Kidney (tissue), 14 donors: ENCODE measurements around the gene COMMD7. TPM values are rescaled to one million over a fixed set of nuclear protein-coding genes. Genes with fewer than 3 reads are reported as not detected.
A peak's percentile ranks its signal among the peaks of the same experiment; 100 is the strongest.

Experiments used
- DNase-seq, 5 donors: peaks; one replicate each; pipeline ENCODE4 v3.0.0-alpha.2; 2013 to 2020
- FAIRE-seq: peaks from 2 replicates; lab custom pipeline; 2012; peaks lifted over from hg19 to GRCh38; lab: Jason Lieb, UNC
- H3K27ac ChIP-seq, 2 donors: one replicate each; pipeline ENCODE4 v1.7.0; 2013; ENCODE audit warnings: low read depth in 2 of 2, low read length in 2 of 2, inconsistent platforms in 1 of 2
- H3K27me3 ChIP-seq: one replicate; pipeline ENCODE4 v1.7.1; 2013; ENCODE audit warnings: low read length, inconsistent platforms; ENCODE audit not compliant: control insufficient read depth, insufficient read depth
- H3K36me3 ChIP-seq, 3 donors: one replicate each; pipeline versions ENCODE4 v1.7.0 to v1.7.1; 2013; ENCODE audit warnings: low read length in 3 of 3, control low read depth in 1 of 3, inconsistent platforms in 1 of 3; ENCODE audit not compliant: insufficient read depth in 3 of 3, control insufficient read depth in 2 of 3
- H3K4me1 ChIP-seq, 3 donors: one replicate each; pipeline versions ENCODE4 v1.7.0 to v1.7.1; 2013; ENCODE audit warnings: low read length in 3 of 3, inconsistent platforms in 1 of 3, low read depth in 1 of 3; ENCODE audit not compliant: control insufficient read depth in 2 of 3, insufficient read depth in 2 of 3
- H3K4me3 ChIP-seq, 3 donors: one replicate each; pipeline versions ENCODE4 v1.7.0 to v1.8.1; 2013; ENCODE audit warnings: low read length in 3 of 3, control low read depth in 1 of 3, inconsistent platforms in 1 of 3
- H3K9ac ChIP-seq, 3 donors: one replicate each; pipeline versions ENCODE4 v1.7.0 to v1.7.1; 2013; ENCODE audit warnings: low read length in 3 of 3, control low read depth in 1 of 3, inconsistent platforms in 1 of 3
- H3K9me3 ChIP-seq, 3 donors: one replicate each; pipeline versions ENCODE4 v1.7.0 to v1.7.1; 2013; ENCODE audit warnings: low read length in 3 of 3, control low read depth in 1 of 3, inconsistent platforms in 1 of 3; ENCODE audit not compliant: control insufficient read depth in 2 of 3, insufficient read depth in 1 of 3
- intact Hi-C: fragments of 100-400 bp; cut with DNase I; formaldehyde crosslinking; loops from one replicate; pipeline ENCODE4 v1.11.1; 2022
- polyA plus RNA-seq: library from polyadenylated mRNA; stranded (reverse); fragments of 350-450 nt; fragmentation: Illumina TruSeq; extraction: RNeasy Lipid Tissue Mini Kit (QIAGEN cat#74804); gene quantifications from one replicate; pipeline ENCODE4 v1.2.3, GENCODE V29; 2014; ENCODE audit warnings: low read depth, low replicate concordance; ENCODE audit not compliant: insufficient read depth
- total RNA-seq: library from RNA; stranded (reverse); fragmentation: NEBNext Ultra II Directional; extraction: Animal tissue kit (Norgen Biotek cat#: 25700); gene quantifications from one replicate; pipeline ENCODE4 v1.2.1, GENCODE V29; 2021
- TF ChIP-seq, protein P1 (sequence below): IDR thresholded peaks from 3 replicates; pipeline ENCODE4 v1.5.1; 2012; ENCODE audit warnings: mild to moderate bottlenecking, moderate library complexity, borderline replicate concordance; ENCODE audit not compliant: insufficient read depth; ENCODE audit errors: extremely low read depth
- donor health status: control.
- donor health status: control.
- donor health status: control.
- donor health status: control.
- donor health status: control.
- donor health status: DM: yes; HTN: yes; CAD: no.
- donor health status: Normal renal cell carcinoma (clear cell type).

The COMMD7 gene
- total and polyA plus RNA-seq, 2 donors from 2014 or later: 45.8 to 99.2 TPM

DNA sequence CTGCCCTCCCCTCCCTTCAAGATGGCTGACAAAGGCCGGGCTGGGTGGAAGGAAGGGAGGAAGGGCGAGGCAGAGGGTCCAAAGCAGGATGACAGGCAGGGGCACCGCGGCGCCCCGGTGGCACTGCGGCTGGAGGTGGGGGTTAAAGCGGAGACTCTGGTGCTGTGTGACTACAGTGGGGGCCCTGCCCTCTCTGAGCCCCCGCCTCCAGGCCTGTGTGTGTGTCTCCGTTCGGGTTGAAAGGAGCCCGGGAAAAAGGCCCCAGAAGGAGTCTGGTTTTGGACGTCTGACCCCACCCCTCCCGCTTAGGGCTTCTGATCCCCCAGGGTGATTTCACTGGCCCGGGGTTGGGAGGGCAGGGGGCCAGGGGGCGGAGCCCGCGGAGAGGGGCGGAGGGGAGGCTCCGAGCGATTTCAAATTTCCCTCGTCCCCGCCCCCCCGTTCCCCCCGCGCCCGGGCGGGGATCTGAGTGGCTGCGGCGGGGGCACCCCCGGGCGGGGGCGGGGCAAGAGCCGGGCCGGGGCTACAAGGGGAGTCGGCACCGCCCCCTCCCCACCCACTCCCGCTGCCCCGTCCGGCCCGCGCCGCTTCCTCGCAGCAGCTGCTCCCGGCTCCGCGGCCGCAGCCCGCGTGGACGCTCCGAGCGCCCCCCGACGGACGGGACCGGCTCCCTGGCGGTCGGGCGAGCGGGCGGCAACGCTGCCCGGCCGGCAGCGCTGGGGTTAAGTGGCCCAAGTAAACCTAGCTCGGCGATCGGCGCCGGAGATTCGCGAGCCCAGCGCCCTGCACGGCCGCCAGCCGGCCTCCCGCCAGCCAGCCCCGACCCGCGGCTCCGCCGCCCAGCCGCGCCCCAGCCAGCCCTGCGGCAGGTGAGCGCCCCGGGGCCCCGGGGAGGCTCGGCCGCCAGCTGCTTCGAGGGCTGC, 18.8 kb upstream of the COMMD7 start, which contains the start of gene DNMT3B:
Gene DNMT3B (plus strand): TSS at position 555 of the 923 bp plus-strand sequence. CDS start 17,939 bp downstream, outside the sequence.
- FAIRE-seq: no peak
- Histone ChIP-seq H3K4me1 (peaks cover 0 to 11% (median 4%) of the 10 kb centered on the region in 3 donors), H3K27me3 (no peaks in the 10 kb centered on the region), H3K9ac (peak within 1 kb of the TSS; percentile 3 to 81 (median 35)), H3K36me3 (no peaks in the 10 kb centered on the region), H3K27ac (no peak within 1 kb of the TSS), H3K4me3 (peak within 1 kb of the TSS; percentile 46 to 88 (median 57)), H3K9me3 (no peaks in the 10 kb centered on the region)
- TF ChIP-seq, protein P1, sequence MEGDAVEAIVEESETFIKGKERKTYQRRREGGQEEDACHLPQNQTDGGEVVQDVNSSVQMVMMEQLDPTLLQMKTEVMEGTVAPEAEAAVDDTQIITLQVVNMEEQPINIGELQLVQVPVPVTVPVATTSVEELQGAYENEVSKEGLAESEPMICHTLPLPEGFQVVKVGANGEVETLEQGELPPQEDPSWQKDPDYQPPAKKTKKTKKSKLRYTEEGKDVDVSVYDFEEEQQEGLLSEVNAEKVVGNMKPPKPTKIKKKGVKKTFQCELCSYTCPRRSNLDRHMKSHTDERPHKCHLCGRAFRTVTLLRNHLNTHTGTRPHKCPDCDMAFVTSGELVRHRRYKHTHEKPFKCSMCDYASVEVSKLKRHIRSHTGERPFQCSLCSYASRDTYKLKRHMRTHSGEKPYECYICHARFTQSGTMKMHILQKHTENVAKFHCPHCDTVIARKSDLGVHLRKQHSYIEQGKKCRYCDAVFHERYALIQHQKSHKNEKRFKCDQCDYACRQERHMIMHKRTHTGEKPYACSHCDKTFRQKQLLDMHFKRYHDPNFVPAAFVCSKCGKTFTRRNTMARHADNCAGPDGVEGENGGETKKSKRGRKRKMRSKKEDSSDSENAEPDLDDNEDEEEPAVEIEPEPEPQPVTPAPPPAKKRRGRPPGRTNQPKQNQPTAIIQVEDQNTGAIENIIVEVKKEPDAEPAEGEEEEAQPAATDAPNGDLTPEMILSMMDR: peak; percentile 13
- peak; percentile 85 to 91 (median 90) for DNase-seq
- intact Hi-C loops: no loop called here

DNA sequence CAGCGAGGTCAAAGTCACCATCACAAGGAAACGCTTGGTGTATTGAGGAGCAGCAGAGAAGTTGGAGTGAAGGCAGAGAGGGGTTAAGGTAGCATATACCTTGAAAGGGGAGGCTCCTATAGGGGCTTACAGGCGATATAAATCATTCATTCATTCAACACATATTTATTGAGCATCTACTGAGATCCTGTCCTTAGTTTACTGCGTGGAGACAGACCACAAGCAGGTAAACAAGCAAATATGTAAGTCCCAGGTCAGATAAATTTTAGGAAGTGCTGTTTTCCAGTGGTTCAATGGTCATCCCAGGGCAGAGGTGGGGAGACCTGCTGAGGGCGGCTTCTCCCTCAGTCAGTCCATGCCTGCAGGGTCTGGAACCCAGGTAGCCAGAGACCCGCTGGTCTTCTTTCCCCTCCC, 18.2 kb upstream of the COMMD7 start:
- H3K4me1 ChIP-seq: peaks cover 0 to 11% (median 4%) of the 10 kb centered on the region in 3 donors
- H3K4me3 ChIP-seq: peak overlapping the region in 1 of 3 donors; percentile 57
- TF ChIP-seq, protein P1: no peak
- H3K27me3 ChIP-seq: no peaks in the 10 kb centered on the region
- no peak overlapping the region for H3K27ac ChIP-seq
- intact Hi-C loops: no loop called here
- DNase-seq: no peak
- no peaks in the 10 kb centered on the region for H3K9me3 ChIP-seq
- FAIRE-seq: no peak
- H3K9ac ChIP-seq: no peak overlapping the region
- no peaks in the 10 kb centered on the region for H3K36me3 ChIP-seq

DNA sequence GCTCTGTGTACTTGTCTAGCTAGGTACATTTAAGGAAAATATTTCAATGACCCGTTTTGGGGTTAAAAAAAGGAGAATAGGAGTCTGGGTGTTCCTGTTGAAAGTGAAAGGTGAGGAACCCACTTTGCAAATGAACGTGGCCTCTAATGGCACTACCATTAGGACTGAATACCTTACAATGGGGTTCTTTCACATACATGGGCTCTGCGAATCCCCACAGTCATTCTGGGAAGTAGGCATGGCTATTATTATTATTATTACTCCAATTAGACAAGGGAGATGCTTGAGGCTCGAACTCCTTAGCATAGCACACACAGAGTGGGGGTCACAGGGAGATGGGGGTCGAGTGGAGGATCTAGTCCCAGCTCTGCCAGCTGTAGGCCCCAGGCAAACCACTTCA, 12.9 kb upstream of the COMMD7 start:
- intact Hi-C loops: no loop called here
- no peak overlapping the region for H3K27ac ChIP-seq
- H3K27me3 ChIP-seq: no peaks in the 10 kb centered on the region
- no peak overlapping the region for H3K4me3 ChIP-seq
- no peak overlapping the region for H3K9ac ChIP-seq
- H3K36me3 ChIP-seq: no peaks in the 10 kb centered on the region
- H3K4me1 ChIP-seq: no peaks in the 10 kb centered on the region
- TF ChIP-seq, protein P1: no peak
- FAIRE-seq (no peak), DNase-seq (no peak)
- H3K9me3 ChIP-seq: no peaks in the 10 kb centered on the region
